HEK293 (cell line): Measurements from ENCODE around the gene BCAT1.
"Not testable (repeated sequence)": the region's sequence is repeated elsewhere in the genome, so short reads cannot be mapped to it uniquely, and the experiment has no call there.

Source experiments
- CTCF ChIA-PET: fragments of 350-600 bp; formaldehyde crosslinking; extraction: SDS; loops from one replicate; lab custom pipeline; 2021; ENCODE audit warnings: antibody characterized with exemption; lab: Yijun Ruan, JAX
- POLR2A ChIA-PET: fragments of 300-600 bp; formaldehyde crosslinking; extraction: SDS; loops from one replicate; lab custom pipeline; 2020; ENCODE audit warnings: antibody characterized with exemption, inconsistent platforms; lab: Yijun Ruan, JAX
- H3K27ac ChIP-seq: fragments of 200-500 bp; sonication (Bioruptor generic); 2 replicates; pipeline ENCODE4 v1.5.1; 2014; ENCODE audit warnings: low read depth, low read length, control low read depth, inconsistent platforms; ENCODE audit errors: extremely low read depth
- H3K36me3 ChIP-seq, 2 experiments: fragments of 200-500 bp in 1 of 2; sonication (Bioruptor generic) in 1 of 2; 1 replicate in 1 of 2; 2 replicates in 1 of 2; pipeline ENCODE4 v1.5.1; 2014 to 2017; ENCODE audit warnings: inconsistent platforms in 2 of 2, low read length in 2 of 2; ENCODE audit not compliant: control insufficient read depth in 2 of 2, insufficient read depth in 1 of 2
- H3K4me1 ChIP-seq: fragments of 200-500 bp; sonication (Bioruptor generic); 2 replicates; pipeline ENCODE4 v1.5.1; 2014; ENCODE audit warnings: mild to moderate bottlenecking, low read length, inconsistent platforms; ENCODE audit not compliant: control insufficient read depth, insufficient read depth
- H3K4me3 ChIP-seq: 2 replicates; pipeline ENCODE4 v1.5.1; 2011; ENCODE audit warnings: low read depth, mild to moderate bottlenecking, control low read depth, low read length, moderate library complexity
- H3K9me3 ChIP-seq: fragments of 200-500 bp; sonication (Bioruptor generic); 2 replicates; pipeline ENCODE4 v1.5.1; 2014; ENCODE audit warnings: low read depth, low read length, inconsistent platforms; ENCODE audit not compliant: control insufficient read depth, insufficient read depth
- FEZF1 ChIP-seq: fragments of 450-650 bp; formaldehyde crosslinking; IDR thresholded peaks from 2 replicates; pipeline ENCODE4 v1.5.1; 2016; ENCODE audit warnings: missing biosample characterization, missing genetic modification characterization
- GLIS1 ChIP-seq: fragments of 450-650 bp; formaldehyde crosslinking; IDR thresholded peaks from 2 replicates; pipeline ENCODE4 v1.5.1; 2016; ENCODE audit warnings: missing biosample characterization, missing genetic modification characterization
- MZF1 ChIP-seq: fragments of 450-650 bp; formaldehyde crosslinking; IDR thresholded peaks from 2 replicates; pipeline ENCODE4 v1.5.1; 2017; ENCODE audit warnings: missing biosample characterization, missing genetic modification characterization, borderline replicate concordance
- OSR2 ChIP-seq: fragments of 450-650 bp; formaldehyde crosslinking; IDR thresholded peaks from 2 replicates; pipeline ENCODE4 v1.5.1; 2016; ENCODE audit warnings: missing biosample characterization, missing genetic modification characterization
- WT1 ChIP-seq: fragments of 450-650 bp; formaldehyde crosslinking; IDR thresholded peaks from 2 replicates; pipeline ENCODE4 v1.5.1; 2016; ENCODE audit warnings: missing biosample characterization, missing genetic modification characterization
- ZFP3 ChIP-seq: fragments of 450-650 bp; formaldehyde crosslinking; IDR thresholded peaks from 2 replicates; pipeline ENCODE4 v1.5.1; 2016; ENCODE audit warnings: low read depth, missing biosample characterization, missing genetic modification characterization
- ZNF138 ChIP-seq: fragments of 450-650 bp; formaldehyde crosslinking; IDR thresholded peaks from 2 replicates; pipeline ENCODE4 v1.5.1; 2016; ENCODE audit warnings: missing biosample characterization, missing genetic modification characterization, borderline replicate concordance
- ZNF202 ChIP-seq: fragments of 450-650 bp; formaldehyde crosslinking; IDR thresholded peaks from 2 replicates; pipeline ENCODE4 v1.5.1; 2016; ENCODE audit warnings: missing biosample characterization, missing genetic modification characterization, borderline replicate concordance
- ZNF24 ChIP-seq: fragments of 450-650 bp; formaldehyde crosslinking; IDR thresholded peaks from 2 replicates; pipeline ENCODE4 v1.5.1; 2016; ENCODE audit warnings: missing biosample characterization, missing genetic modification characterization
- ZNF510 ChIP-seq: fragments of 450-650 bp; formaldehyde crosslinking; IDR thresholded peaks from 2 replicates; pipeline ENCODE4 v1.5.1; 2018; ENCODE audit warnings: mild to moderate bottlenecking, missing genetic modification characterization, missing biosample characterization; ENCODE audit not compliant: insufficient replicate concordance
- ZNF521 ChIP-seq: fragments of 450-650 bp; formaldehyde crosslinking; IDR thresholded peaks from 2 replicates; pipeline ENCODE4 v1.5.1; 2017; ENCODE audit warnings: missing biosample characterization, mild to moderate bottlenecking, missing genetic modification characterization
- ZNF658 ChIP-seq: fragments of 450-650 bp; formaldehyde crosslinking; IDR thresholded peaks from 2 replicates; pipeline ENCODE4; 2016; ENCODE audit warnings: missing biosample characterization, missing genetic modification characterization
- TF ChIP-seq, protein P1 (sequence below): fragments of 450-650 bp; formaldehyde crosslinking; IDR thresholded peaks from 2 replicates; pipeline ENCODE4 v1.5.1; 2016; ENCODE audit warnings: missing biosample characterization, missing genetic modification characterization, low read depth
- TF ChIP-seq, protein P2 (sequence below): fragments of 450-650 bp; formaldehyde crosslinking; IDR thresholded peaks from 2 replicates; pipeline ENCODE4 v1.5.0; 2017; ENCODE audit warnings: missing biosample characterization, missing genetic modification characterization, borderline replicate concordance
- TF ChIP-seq, protein P3 (sequence below): fragments of 450-650 bp; formaldehyde crosslinking; IDR thresholded peaks from 2 replicates; pipeline ENCODE4 v1.5.1; 2016; ENCODE audit warnings: missing biosample characterization, missing genetic modification characterization
- TF ChIP-seq, protein P4 (sequence below): fragments of 450-650 bp; formaldehyde crosslinking; IDR thresholded peaks from 2 replicates; pipeline ENCODE4 v1.5.1; 2016; ENCODE audit warnings: missing biosample characterization, missing genetic modification characterization, borderline replicate concordance
- TF ChIP-seq, protein P5 (sequence below): fragments of 450-650 bp; formaldehyde crosslinking; IDR thresholded peaks from 2 replicates; pipeline ENCODE4 v1.5.1; 2016; ENCODE audit warnings: missing biosample characterization, missing genetic modification characterization

BCAT1 gene

DNA sequence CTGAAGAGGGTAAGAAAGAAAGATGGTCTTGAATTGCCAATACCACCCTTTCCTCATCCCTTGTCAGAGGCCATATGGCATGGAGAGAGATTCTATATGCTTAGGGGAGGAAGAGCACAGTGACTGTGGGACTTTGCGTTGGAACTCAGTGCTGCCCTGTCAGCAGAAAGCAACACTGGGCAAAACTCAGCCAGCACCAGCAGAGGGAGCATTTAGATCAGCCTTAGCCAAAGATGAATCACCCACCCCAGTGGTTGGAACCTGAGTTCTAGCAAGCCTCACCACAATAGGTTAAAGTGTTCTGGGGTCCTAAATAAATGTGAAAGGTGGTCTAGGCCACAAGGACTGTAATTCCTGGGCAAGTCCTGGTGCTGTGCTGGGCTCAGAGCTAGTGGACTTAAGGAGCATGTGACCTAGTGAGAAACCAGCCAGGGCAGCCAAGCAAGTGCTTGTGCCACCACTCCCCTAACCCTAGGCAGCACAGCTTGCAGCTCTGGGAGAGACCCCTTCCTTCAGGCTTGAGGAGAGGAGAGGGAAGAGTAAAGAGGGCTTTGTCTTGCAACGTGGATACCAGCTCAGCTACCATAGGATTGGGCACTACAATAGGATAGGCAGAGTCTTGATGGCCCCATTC, 11.4 kb upstream of the BCAT1 start (continued):
- no peak for TF ChIP-seq ZNF24 (tag by site-specific recombination)
- TF ChIP-seq, protein P1, sequence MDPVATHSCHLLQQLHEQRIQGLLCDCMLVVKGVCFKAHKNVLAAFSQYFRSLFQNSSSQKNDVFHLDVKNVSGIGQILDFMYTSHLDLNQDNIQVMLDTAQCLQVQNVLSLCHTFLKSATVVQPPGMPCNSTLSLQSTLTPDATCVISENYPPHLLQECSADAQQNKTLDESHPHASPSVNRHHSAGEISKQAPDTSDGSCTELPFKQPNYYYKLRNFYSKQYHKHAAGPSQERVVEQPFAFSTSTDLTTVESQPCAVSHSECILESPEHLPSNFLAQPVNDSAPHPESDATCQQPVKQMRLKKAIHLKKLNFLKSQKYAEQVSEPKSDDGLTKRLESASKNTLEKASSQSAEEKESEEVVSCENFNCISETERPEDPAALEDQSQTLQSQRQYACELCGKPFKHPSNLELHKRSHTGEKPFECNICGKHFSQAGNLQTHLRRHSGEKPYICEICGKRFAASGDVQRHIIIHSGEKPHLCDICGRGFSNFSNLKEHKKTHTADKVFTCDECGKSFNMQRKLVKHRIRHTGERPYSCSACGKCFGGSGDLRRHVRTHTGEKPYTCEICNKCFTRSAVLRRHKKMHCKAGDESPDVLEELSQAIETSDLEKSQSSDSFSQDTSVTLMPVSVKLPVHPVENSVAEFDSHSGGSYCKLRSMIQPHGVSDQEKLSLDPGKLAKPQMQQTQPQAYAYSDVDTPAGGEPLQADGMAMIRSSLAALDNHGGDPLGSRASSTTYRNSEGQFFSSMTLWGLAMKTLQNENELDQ (tag by site-specific recombination), result no peak

DNA sequence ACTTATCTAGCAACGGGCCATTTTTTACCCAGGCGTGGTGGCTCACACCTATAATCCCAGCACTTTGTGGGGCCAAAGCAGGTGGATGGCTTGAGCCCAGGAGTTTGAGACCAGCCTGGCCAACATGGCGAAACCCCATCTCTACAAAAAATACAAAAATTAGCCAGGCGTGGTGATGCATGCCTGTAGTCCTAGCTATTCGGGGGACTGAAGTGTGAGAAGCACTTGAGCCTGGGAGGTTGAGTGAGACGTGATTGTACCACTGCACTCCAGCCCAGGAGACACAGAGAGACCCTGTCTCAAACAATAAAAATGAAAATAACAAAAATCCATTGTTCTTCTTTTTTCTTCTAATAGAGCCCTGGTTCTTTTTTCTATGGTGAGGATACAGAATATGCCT, 7.5 kb upstream of the BCAT1 start:
- CTCF ChIA-PET, H3K36me3 ChIP-seq, H3K4me1 ChIP-seq, H3K4me3 ChIP-seq, H3K27ac ChIP-seq, POLR2A ChIA-PET, H3K9me3 ChIP-seq: not testable (repeated sequence)

DNA sequence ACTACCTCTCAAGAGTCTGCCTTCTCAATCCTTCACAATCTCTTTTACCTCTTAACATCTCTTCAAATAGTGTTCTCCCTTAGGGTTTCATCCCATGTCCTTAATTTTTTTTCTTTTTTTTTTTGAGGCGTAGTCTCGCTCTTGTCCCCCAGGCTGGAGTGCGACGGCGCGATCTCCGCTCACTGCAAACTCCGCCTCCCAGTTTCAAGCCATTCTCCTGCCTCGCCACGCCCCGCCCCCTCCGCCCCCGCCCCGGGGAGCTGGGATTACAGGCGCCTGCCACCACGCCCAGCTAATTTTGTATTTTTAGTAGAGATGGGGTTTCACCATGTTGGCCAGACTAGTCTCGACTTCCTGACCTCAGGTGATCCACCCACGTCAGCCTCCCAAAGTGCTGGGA, 7.0 kb upstream of the BCAT1 start:
- CTCF ChIA-PET, result interaction anchor here (0.7 kb wide), 1 partner anchor 53 kb away, joined by 4 read pairs; no protein-coding TSS in a partner anchor
- TF ChIP-seq GLIS1 (tag by site-specific recombination), result no peak
- TF ChIP-seq OSR2 (tag by site-specific recombination), result no peak
- TF ChIP-seq, protein P2, sequence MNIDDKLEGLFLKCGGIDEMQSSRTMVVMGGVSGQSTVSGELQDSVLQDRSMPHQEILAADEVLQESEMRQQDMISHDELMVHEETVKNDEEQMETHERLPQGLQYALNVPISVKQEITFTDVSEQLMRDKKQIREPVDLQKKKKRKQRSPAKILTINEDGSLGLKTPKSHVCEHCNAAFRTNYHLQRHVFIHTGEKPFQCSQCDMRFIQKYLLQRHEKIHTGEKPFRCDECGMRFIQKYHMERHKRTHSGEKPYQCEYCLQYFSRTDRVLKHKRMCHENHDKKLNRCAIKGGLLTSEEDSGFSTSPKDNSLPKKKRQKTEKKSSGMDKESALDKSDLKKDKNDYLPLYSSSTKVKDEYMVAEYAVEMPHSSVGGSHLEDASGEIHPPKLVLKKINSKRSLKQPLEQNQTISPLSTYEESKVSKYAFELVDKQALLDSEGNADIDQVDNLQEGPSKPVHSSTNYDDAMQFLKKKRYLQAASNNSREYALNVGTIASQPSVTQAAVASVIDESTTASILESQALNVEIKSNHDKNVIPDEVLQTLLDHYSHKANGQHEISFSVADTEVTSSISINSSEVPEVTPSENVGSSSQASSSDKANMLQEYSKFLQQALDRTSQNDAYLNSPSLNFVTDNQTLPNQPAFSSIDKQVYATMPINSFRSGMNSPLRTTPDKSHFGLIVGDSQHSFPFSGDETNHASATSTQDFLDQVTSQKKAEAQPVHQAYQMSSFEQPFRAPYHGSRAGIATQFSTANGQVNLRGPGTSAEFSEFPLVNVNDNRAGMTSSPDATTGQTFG (tag by site-specific recombination), result no peak
- no peak for TF ChIP-seq ZFP3 (tag by site-specific recombination)
- TF ChIP-seq ZNF510 (tag by site-specific recombination), result no peak
- TF ChIP-seq, protein P3, sequence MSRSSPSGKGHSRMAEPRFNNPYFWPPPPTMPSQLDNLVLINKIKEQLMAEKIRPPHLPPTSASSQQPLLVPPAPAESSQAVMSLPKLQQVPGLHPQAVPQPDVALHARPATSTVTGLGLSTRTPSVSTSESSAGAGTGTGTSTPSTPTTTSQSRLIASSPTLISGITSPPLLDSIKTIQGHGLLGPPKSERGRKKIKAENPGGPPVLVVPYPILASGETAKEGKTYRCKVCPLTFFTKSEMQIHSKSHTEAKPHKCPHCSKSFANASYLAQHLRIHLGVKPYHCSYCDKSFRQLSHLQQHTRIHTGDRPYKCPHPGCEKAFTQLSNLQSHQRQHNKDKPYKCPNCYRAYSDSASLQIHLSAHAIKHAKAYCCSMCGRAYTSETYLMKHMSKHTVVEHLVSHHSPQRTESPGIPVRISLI (tag by site-specific recombination), result no peak
- no peak for TF ChIP-seq ZNF521 (tag by site-specific recombination)
- TF ChIP-seq ZNF202 (tag by site-specific recombination), result no peak
- TF ChIP-seq WT1 (tag by site-specific recombination), result no peak
- TF ChIP-seq, protein P4, sequence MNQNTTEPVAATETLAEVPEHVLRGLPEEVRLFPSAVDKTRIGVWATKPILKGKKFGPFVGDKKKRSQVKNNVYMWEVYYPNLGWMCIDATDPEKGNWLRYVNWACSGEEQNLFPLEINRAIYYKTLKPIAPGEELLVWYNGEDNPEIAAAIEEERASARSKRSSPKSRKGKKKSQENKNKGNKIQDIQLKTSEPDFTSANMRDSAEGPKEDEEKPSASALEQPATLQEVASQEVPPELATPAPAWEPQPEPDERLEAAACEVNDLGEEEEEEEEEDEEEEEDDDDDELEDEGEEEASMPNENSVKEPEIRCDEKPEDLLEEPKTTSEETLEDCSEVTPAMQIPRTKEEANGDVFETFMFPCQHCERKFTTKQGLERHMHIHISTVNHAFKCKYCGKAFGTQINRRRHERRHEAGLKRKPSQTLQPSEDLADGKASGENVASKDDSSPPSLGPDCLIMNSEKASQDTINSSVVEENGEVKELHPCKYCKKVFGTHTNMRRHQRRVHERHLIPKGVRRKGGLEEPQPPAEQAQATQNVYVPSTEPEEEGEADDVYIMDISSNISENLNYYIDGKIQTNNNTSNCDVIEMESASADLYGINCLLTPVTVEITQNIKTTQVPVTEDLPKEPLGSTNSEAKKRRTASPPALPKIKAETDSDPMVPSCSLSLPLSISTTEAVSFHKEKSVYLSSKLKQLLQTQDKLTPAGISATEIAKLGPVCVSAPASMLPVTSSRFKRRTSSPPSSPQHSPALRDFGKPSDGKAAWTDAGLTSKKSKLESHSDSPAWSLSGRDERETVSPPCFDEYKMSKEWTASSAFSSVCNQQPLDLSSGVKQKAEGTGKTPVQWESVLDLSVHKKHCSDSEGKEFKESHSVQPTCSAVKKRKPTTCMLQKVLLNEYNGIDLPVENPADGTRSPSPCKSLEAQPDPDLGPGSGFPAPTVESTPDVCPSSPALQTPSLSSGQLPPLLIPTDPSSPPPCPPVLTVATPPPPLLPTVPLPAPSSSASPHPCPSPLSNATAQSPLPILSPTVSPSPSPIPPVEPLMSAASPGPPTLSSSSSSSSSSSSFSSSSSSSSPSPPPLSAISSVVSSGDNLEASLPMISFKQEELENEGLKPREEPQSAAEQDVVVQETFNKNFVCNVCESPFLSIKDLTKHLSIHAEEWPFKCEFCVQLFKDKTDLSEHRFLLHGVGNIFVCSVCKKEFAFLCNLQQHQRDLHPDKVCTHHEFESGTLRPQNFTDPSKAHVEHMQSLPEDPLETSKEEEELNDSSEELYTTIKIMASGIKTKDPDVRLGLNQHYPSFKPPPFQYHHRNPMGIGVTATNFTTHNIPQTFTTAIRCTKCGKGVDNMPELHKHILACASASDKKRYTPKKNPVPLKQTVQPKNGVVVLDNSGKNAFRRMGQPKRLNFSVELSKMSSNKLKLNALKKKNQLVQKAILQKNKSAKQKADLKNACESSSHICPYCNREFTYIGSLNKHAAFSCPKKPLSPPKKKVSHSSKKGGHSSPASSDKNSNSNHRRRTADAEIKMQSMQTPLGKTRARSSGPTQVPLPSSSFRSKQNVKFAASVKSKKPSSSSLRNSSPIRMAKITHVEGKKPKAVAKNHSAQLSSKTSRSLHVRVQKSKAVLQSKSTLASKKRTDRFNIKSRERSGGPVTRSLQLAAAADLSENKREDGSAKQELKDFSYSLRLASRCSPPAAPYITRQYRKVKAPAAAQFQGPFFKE (tag by site-specific recombination), result no peak
- TF ChIP-seq ZNF138 (tag by site-specific recombination), result no peak
- TF ChIP-seq MZF1 (tag by site-specific recombination), result no peak
- TF ChIP-seq, protein P5, sequence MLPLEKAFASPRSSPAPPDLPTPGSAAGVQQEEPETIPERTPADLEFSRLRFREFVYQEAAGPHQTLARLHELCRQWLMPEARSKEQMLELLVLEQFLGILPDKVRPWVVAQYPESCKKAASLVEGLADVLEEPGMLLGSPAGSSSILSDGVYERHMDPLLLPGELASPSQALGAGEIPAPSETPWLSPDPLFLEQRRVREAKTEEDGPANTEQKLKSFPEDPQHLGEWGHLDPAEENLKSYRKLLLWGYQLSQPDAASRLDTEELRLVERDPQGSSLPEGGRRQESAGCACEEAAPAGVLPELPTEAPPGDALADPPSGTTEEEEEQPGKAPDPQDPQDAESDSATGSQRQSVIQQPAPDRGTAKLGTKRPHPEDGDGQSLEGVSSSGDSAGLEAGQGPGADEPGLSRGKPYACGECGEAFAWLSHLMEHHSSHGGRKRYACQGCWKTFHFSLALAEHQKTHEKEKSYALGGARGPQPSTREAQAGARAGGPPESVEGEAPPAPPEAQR (tag by site-specific recombination), result no peak
- TF ChIP-seq ZNF658, result no peak
- no peak for TF ChIP-seq FEZF1 (tag by site-specific recombination)

More for the DNA sequence above, 7.0 kb upstream of the BCAT1 start:
- no peak overlapping the region for H3K4me3 ChIP-seq
- POLR2A ChIA-PET, result no interaction called here
- H3K4me1 ChIP-seq, result no peaks in the 10 kb centered on the region
- no peaks in the 10 kb centered on the region for H3K36me3 ChIP-seq
- no peak overlapping the region for H3K27ac ChIP-seq
- no peaks in the 10 kb centered on the region for H3K9me3 ChIP-seq
